Large intestine (tissue), 3 donors: ENCODE results near the gene TSPEAR. TPM values are rescaled to one million over a fixed set of nuclear protein-coding genes. Genes with fewer than 3 reads are reported as not detected.

Experiments used
- DNase-seq, 2 donors: peaks; one replicate each; pipeline versions ENCODE4 v3.0.0 to v3.0.0-alpha.2; 2013
- H3K27ac ChIP-seq: one replicate; pipeline ENCODE4 v1.5.1; 2013; ENCODE audit warnings: low read length
- H3K27me3 ChIP-seq: 2 replicates; pipeline ENCODE4 v1.6.1; 2013; ENCODE audit warnings: low read length; ENCODE audit not compliant: control insufficient read depth, insufficient read depth
- H3K36me3 ChIP-seq: 2 replicates; pipeline ENCODE4 v1.6.1; 2013; ENCODE audit warnings: low read length; ENCODE audit not compliant: control insufficient read depth, insufficient read depth
- H3K4me1 ChIP-seq: one replicate; pipeline ENCODE4 v1.6.1; 2013; ENCODE audit warnings: low read length; ENCODE audit not compliant: control insufficient read depth, insufficient read depth
- H3K4me3 ChIP-seq: one replicate; pipeline ENCODE4 v1.5.1; 2013; ENCODE audit warnings: low read length
- H3K9me3 ChIP-seq: one replicate; pipeline ENCODE4 v1.6.1; 2013; ENCODE audit warnings: mild to moderate bottlenecking, low read depth, low read length, moderate library complexity; ENCODE audit not compliant: control insufficient read depth
- whole genome bisulfite sequencing: methylation state at CpG from one replicate; pipeline ENCODE4 v1.1.5; 2013; ENCODE audit warnings: low lambda C conversion rate; ENCODE audit not compliant: insufficient coverage; 5-methylcytosine and 5-hydroxymethylcytosine counted together
- polyA plus RNA-seq: library from polyadenylated mRNA; unstranded; fragments of 120-200 nt; gene quantifications from one replicate; pipeline ENCODE4 v1.2.1, GENCODE V29; 2013

The TSPEAR gene
- polyA plus RNA-seq, 1 donor: 0.55 TPM

- 74% methylated on average over 3 of the region's 30 CpGs for WGBS
- no peak for DNase-seq
- Histone ChIP-seq H3K36me3 (no peaks in the 10 kb centered on the region), H3K4me1 (no peaks in the 10 kb centered on the region), H3K27ac (no peak overlapping the region), H3K27me3 (no peaks in the 10 kb centered on the region), H3K9me3 (no peaks in the 10 kb centered on the region), H3K4me3 (no peak overlapping the region)
Observed at GRCh38 chr21:44531606-44532564, 179.5 kb downstream of the TSPEAR start.

GRCh38 chr21:44530903-44531605 lies 180.3 kb downstream of the TSPEAR start:
- no peak overlapping the region for H3K4me3 ChIP-seq
- H3K27ac ChIP-seq: no peak overlapping the region
- WGBS: no CpG with 5 or more reads among the region's 23 CpGs
- DNase-seq: no peak
- H3K4me1 ChIP-seq: no peaks in the 10 kb centered on the region
- H3K9me3 ChIP-seq: no peaks in the 10 kb centered on the region
- H3K36me3 ChIP-seq: no peaks in the 10 kb centered on the region
- no peaks in the 10 kb centered on the region for H3K27me3 ChIP-seq

- Histone ChIP-seq H3K9me3 (no peaks in the 10 kb centered on the region), H3K36me3 (no peaks in the 10 kb centered on the region), H3K4me1 (no peaks in the 10 kb centered on the region), H3K27me3 (no peaks in the 10 kb centered on the region), H3K27ac (no peak overlapping the region), H3K4me3 (no peak overlapping the region)
- DNase-seq: no peak
- WGBS: 95% methylated on average over 2 of the region's 7 CpGs
Observed at GRCh38 chr21:44530221-44530902, 181.0 kb downstream of the TSPEAR start.

GRCh38 chr21:44529503-44530125 lies 181.8 kb downstream of the TSPEAR start:
- H3K27me3 ChIP-seq: no peaks in the 10 kb centered on the region
- no peak for DNase-seq
- H3K36me3 ChIP-seq: no peaks in the 10 kb centered on the region
- no peak overlapping the region for H3K4me3 ChIP-seq
- no peak overlapping the region for H3K27ac ChIP-seq
- no CpG with 5 or more reads among the region's 23 CpGs for WGBS
- H3K9me3 ChIP-seq: no peaks in the 10 kb centered on the region
- H3K4me1 ChIP-seq: no peaks in the 10 kb centered on the region

GRCh38 chr21:44529011-44529421 lies 182.4 kb downstream of the TSPEAR start:
- Histone ChIP-seq H3K27me3 (no peaks in the 10 kb centered on the region), H3K4me1 (no peaks in the 10 kb centered on the region), H3K36me3 (no peaks in the 10 kb centered on the region), H3K9me3 (no peaks in the 10 kb centered on the region), H3K4me3 (no peak overlapping the region), H3K27ac (no peak overlapping the region)
- DNase-seq: no peak
- WGBS: no CpG with 5 or more reads among the region's 17 CpGs

- WGBS: no CpG with 5 or more reads among the region's 10 CpGs
- H3K27me3 ChIP-seq: no peaks in the 10 kb centered on the region
- H3K9me3 ChIP-seq: no peaks in the 10 kb centered on the region
- DNase-seq: no peak
- no peak overlapping the region for H3K4me3 ChIP-seq
- no peaks in the 10 kb centered on the region for H3K4me1 ChIP-seq
- H3K36me3 ChIP-seq: no peaks in the 10 kb centered on the region
- no peak overlapping the region for H3K27ac ChIP-seq
Observed at GRCh38 chr21:44528634-44528995, 182.8 kb downstream of the TSPEAR start.

- DNase-seq: no peak
- H3K9me3 ChIP-seq: no peaks in the 10 kb centered on the region
- H3K36me3 ChIP-seq: no peaks in the 10 kb centered on the region
- WGBS: no CpG with 5 or more reads among the region's 18 CpGs
- H3K4me3 ChIP-seq: no peak overlapping the region
- no peaks in the 10 kb centered on the region for H3K27me3 ChIP-seq
- no peaks in the 10 kb centered on the region for H3K4me1 ChIP-seq
- H3K27ac ChIP-seq: no peak overlapping the region
Observed at GRCh38 chr21:44527983-44528633, 183.3 kb downstream of the TSPEAR start.

- Histone ChIP-seq H3K27me3 (no peaks in the 10 kb centered on the region), H3K4me1 (no peaks in the 10 kb centered on the region), H3K27ac (no peak overlapping the region), H3K4me3 (no peak overlapping the region), H3K9me3 (peaks cover 3% of the 10 kb centered on the region), H3K36me3 (no peaks in the 10 kb centered on the region)
- no CpG with 5 or more reads among the region's 37 CpGs for WGBS
- DNase-seq: no peak
Observed at GRCh38 chr21:44527156-44527982, 184.0 kb downstream of the TSPEAR start.
